H54 (cell line): ENCODE measurements around the gene CCDC7.
"Not testable (repeated sequence)": the region's sequence is repeated elsewhere in the genome, so short reads cannot be mapped to it uniquely, and the experiment has no call there.

ENCODE experiments used
- DNase-seq: peaks from one replicate; pipeline ENCODE4 v3.0.0; 2011; ENCODE audit warnings: low spot score, mixed read lengths; ENCODE audit not compliant: insufficient read length
- FAIRE-seq: peaks from 3 replicates; lab custom pipeline; 2011; peaks lifted over from hg19 to GRCh38; lab: Jason Lieb, UNC
- POLR2A ChIP-seq: IDR thresholded peaks from 2 replicates; pipeline ENCODE4 v1.6.1; 2011; ENCODE audit warnings: low read depth, mild to moderate bottlenecking, low read length

CCDC7 gene

DNA sequence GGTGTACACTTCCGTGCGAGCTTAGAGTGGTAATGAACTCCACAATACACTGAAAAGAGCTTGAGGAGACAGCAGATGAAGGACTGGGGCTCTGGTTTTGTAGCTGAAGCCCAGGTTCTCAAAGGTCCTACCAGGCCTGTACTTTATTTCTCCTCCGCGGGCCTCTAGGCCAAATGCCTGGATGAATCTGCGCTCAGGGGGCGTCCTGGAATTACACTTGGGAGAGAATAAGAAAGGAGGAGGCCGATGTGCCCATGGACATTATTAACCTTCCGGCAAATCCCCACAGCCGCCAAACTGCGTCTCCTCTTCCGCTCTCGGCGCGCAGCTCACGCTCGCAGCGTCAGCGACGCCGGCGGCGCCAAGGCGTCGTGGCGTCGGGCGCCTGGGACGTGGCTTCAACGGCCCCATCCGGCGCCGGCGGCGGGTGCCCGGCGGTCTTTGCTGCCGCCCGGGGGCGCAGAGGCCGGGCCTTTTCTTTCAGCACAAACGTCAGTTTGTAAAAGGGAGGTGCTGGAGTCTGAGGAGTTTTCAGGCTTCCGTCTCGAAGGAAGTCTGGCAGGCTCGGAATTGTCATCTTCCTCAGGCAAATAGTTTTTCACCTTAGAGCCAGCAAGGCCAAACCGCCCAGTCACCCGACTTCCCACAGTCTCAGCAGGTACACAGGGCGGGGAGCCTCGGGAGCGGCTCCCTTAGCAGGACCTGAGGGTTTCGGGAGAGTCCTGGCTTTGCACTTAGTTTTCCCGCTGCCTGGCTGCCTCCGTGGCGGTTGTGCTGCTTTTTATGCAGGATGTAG lies at the start of gene CCDC7:
Gene CCDC7 (plus strand): TSS at position 401 of the 796 bp plus-strand sequence. CDS start 5,503 bp downstream, outside the sequence.
- peak; percentile 70 for TF ChIP-seq POLR2A
- DNase-seq (peak; percentile 70), FAIRE-seq (peak; percentile 95)

DNA sequence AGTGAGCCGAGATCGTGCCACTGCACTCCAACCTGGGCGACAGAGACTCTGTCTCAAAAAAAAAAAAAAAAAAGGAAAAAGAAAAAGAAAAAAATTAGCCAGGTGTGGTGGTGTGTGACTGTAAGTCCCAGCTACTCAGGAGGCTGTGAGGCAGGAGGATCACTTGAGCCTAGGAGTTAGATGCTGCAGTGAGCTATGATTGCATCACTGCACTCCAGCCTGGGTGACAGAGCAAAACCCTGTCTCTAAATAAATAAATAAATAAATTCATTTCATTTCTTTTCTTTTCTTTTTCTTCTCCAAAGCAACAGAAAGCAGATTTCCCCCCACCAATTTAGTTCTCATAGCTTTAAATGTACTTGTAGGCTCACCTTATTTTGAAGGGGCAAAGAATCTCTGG lies 48.8 kb upstream of the CCDC7 start:
- not testable (repeated sequence) for FAIRE-seq, DNase-seq

- not testable (repeated sequence) for DNase-seq, FAIRE-seq
Measured at GRCh38 chr10:32399720-32400119, 46.2 kb upstream of the CCDC7 start.

DNA sequence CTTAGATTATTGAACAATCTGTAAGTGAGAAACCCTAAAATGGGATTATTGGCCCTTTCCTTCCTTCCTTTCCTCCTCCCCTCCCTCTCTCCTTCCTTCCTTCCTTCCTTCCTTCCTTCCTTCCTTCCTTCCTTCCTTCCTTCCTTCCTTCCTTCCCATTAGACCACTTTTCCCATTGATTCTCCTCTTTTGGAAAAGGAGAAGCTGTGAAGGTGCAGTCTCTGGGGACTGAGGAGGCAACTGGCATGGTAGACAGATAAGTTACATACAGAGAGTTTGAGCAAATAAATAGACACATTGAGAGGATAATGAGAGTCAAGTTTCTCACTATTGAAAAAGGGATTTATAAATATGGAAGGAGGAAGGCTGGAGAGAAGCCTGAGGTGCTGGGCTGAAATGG lies 45.0 kb upstream of the CCDC7 start:
- DNase-seq (no peak), FAIRE-seq (no peak)
- TF ChIP-seq POLR2A = no peak

GRCh38 chr10:32402499-32402898 lies 43.4 kb upstream of the CCDC7 start:
- TF ChIP-seq POLR2A = no peak
- FAIRE-seq (no peak), DNase-seq (no peak)

- no peak for TF ChIP-seq POLR2A
- FAIRE-seq (no peak), DNase-seq (no peak)
Measured at GRCh38 chr10:32403091-32403490, 42.8 kb upstream of the CCDC7 start.

DNA sequence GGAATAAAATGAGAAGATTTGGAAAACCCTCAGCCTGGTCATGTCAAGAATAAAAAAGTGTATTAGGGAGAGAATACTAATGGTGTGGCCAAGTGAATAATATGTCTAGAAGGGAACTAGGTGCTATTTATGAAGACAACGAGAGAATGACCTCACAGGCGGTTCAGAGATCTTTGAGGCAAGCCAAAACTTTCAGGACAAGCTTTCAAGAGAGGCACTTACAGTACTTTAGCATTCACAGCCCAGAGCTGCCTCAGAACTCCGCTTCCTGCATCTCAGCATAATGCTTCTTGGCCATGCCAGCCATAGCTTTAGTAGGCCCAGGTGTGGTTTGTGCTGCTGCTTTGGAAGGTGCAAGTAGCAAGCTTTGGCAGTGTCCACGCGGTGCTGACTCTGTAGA lies 37.2 kb upstream of the CCDC7 start:
- FAIRE-seq = no peak
- DNase-seq = no peak
- TF ChIP-seq POLR2A = no peak

DNA sequence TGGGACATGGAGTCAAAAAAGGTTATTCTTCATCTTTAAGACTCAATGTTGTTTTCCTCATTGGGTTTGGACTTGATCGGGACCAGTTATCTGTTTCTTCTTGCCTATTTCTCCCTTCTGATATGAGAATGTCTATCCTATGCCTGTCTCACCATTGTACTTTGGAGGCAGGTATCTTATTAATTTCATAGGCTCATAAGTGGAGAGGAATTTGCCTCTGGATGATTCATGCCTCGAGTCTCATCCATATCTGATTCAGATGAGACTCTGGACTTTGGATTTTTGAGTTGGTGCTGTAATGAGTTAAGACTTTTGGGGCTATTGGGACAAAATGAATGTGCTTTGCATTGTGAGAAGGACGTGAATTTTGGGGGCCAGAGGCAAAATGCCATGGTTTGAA lies 36.2 kb upstream of the CCDC7 start:
- FAIRE-seq = no peak

GRCh38 chr10:32410569-32410968 lies 35.4 kb upstream of the CCDC7 start:
- DNase-seq (no peak), FAIRE-seq (no peak)
- TF ChIP-seq POLR2A = no peak

More for the DNA sequence above, 36.2 kb upstream of the CCDC7 start:
- DNase-seq = no peak
- no peak for TF ChIP-seq POLR2A

DNA sequence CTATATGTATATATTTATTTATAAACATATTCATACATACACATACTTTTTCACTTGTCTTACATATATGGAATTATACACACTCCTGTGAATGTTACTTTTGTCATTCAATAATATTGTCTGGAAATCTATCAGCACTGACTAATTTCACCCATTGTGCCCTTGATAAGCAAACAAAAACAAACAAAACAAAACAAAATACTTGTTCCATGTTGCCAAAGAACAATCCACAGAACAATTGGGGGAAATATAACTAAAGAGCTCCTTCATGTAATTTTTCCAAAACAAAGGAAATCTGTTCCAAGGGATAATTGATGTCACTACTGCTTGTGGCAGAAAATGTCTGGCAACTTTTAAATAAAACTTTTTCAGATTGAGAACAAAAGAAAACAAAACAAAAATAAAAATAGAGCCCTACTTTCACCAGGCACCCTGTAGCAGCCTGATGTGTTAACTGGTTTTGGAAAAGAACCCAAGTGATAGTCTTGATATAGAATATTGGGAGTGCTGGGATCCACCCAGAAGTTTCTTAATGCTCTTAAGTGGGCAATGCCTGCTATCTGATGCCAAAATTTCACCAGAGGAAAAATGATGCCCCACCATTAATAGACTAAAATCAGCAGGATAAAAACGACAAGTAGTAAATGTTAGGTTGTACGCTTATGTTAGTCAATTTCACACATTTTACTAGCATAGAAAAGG lies 34.0 kb upstream of the CCDC7 start:
- TF ChIP-seq POLR2A = no peak
- FAIRE-seq = no peak
- no peak for DNase-seq

DNA sequence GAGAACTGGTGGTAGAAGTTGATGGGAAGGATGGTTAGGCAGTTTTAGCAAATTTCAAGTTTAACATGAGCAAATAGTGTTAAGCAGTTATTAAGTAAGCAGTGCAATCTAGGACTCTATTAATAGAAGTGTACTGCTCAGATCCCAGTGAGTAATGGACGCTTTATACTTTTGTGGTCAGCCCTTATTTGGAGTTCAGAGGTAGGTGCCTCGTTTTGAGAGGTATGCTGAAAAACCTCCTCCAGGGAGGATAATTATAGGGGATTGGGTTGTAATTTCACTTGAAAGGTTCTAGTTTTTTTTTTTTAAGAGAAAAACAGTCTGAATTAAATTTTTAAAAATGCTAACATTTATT lies 33.5 kb upstream of the CCDC7 start:
- FAIRE-seq = no peak
- TF ChIP-seq POLR2A = no peak
- no peak for DNase-seq

DNA sequence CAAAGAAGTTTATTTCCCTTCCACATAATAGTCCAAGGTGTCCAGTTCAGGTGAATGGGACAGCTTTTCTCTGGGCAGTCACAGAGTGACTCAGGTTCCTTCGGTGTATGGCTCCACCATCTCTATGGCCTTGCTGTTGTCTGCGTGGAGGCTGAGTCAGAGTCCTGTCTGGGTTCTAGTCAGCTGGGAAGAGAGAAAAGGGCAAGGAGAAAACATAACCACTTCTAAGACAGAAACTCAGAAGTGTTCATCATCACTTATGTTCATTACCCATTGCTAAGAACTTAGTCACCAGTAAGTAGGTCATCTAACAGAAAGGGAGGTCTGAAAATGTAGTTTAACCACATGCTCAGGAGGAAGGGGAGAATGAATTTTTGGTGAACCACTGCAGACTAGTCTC lies 32.4 kb upstream of the CCDC7 start:
- TF ChIP-seq POLR2A = no peak
- FAIRE-seq = peak; percentile 99
- peak; percentile 70 for DNase-seq

- no peak for FAIRE-seq
- TF ChIP-seq POLR2A = no peak
- DNase-seq = no peak
Measured at GRCh38 chr10:32415361-32415760, 30.6 kb upstream of the CCDC7 start.

- no peak for DNase-seq
- TF ChIP-seq POLR2A = no peak
- peak; percentile 30 for FAIRE-seq
Measured at GRCh38 chr10:32417911-32418547, 27.9 kb upstream of the CCDC7 start.
